ENCODE measurements around the gene TSBP1. TPM values are rescaled to one million over a fixed set of nuclear protein-coding genes. Genes with fewer than 3 reads are reported as not detected.

The TSBP1 gene
- total and polyA plus RNA-seq, 2 of the 13 experiments (the other 11 are each of a cell fraction or from before 2014, with no cell fraction given): not detected

DNA sequence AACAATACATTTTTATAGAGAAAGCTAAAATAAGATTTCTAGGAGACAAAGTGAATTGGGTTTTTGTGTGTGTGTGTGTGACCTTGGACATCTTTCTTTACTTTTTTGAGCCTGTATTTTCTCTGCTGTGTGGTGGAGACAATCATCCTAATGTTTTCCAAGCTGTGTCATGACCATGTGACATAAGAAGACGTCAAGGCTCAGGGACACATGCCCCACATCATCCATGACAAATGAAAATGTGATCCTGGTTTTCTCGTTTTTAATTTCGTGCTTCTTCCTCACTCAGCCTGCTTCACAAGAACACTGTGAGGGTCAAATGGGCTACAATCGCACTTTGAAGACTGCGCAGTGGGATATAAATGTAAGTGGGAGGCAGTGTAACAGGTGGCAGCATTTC lies 39.2 kb upstream of the TSBP1 start:
- H3K4me2 ChIP-seq (ENCODE audit: low read depth, low read length): no peak overlapping the region
- no TSS peak for BruUV-seq (replicated peaks)

DNA sequence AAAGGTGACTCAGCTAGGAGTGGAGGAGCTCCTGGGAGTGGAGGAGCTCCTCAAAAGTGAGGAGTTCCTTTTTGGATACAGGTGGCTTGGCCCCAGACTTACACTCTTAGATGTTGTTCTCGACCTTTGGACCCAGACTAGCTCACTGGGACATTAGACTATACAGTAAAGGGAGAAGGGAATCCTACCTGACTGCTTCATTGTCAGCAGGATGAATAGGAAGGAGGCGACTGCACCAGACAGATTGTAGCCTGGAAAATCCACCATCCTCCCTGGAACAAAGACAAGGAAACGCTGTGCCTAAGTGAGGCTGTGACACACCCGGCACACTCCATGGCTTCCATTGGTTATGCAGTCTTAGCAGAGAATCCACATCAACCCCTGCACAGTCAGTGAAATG lies 35.2 kb upstream of the TSBP1 start, which contains the start of gene BTNL2:
Gene BTNL2 (minus strand): TSS at position 325 of the 400 bp plus-strand sequence. CDS start 58 bp downstream, at position 267.
- BruUV-seq (replicated peaks): no TSS peak
- in situ Hi-C loops (cut with HindIII; ENCODE audit: extremely low pct_ligation_motif_present, low pct_unique_long_range_greater_than_20kb): no loop called here
- POLR2A ChIA-PET: no interaction called here

More for the DNA sequence above, 39.2 kb upstream of the TSBP1 start:
- 24% methylated on average over 5 of the region's 5 CpGs for WGBS (ENCODE audit: low lambda C conversion rate)
- intact Hi-C loops (cut with micrococcal nuclease; ENCODE audit: unreplicated experiment) (no loop called here), in situ Hi-C loops (cut with HindIII; ENCODE audit: extremely low pct_ligation_motif_present, low pct_unique_long_range_greater_than_20kb) (loop anchor here (5.0 kb wide), 1 partner anchor 386 kb away; no protein-coding TSS in a partner anchor)
- FAIRE-seq (no peak), ATAC-seq (no peak), DNase-seq (ENCODE audit: low spot score) (no peak)
- TF ChIP-seq PITX1 (CRISPR knock-in tag; IDR thresholded peaks at IDR 0.05) (no peak), POLR2AphosphoS5 (IDR thresholded peaks at IDR 0.05; ENCODE audit: low read depth, low read length) (no peak), ZNF766 (CRISPR knock-in tag; IDR thresholded peaks at IDR 0.05; ENCODE audit: borderline replicate concordance) (no peak), SP1 (IDR thresholded peaks at IDR 0.05) (no peak), SP1 (CRISPR knock-in tag; IDR thresholded peaks at IDR 0.05) (no peak), KDM6A (CRISPR knock-in tag; IDR thresholded peaks at IDR 0.05; ENCODE audit: low read depth) (no peak), NCOA2 (CRISPR knock-in tag; IDR thresholded peaks at IDR 0.05) (no peak), KDM5A (IDR thresholded peaks at IDR 0.05; ENCODE audit: borderline replicate concordance, low read length) (no peak)
- Histone ChIP-seq H3K27ac (ENCODE audit: extremely low read length, insufficient read depth, low read length) (no peak overlapping the region), H3K4me1 (ENCODE audit: insufficient read depth, low read length) (no peaks in the 10 kb centered on the region), H3K9me3 (ENCODE audit: low read length) (no peaks in the 10 kb centered on the region), H4K20me1 (ENCODE audit: insufficient read depth, low read length) (no peaks in the 10 kb centered on the region), H3K9ac (ENCODE audit: insufficient read depth, low read depth, low read length) (no peak overlapping the region), H3K36me3 (replicated peaks in 1 of 2; ENCODE audit: control insufficient read depth in 1 of 2, insufficient read depth in 2 of 2, low read length in 2 of 2) (no peaks in the 10 kb centered on the region), H3K27me3 (ENCODE audit: control insufficient read depth in 1 of 2, insufficient read depth in 2 of 2, low read length in 2 of 2) (peaks cover 5 to 45% of the 10 kb centered on the region in 2 experiments; a peak in 4 of 5 replicates), H3K79me2 (ENCODE audit: insufficient read depth, low read length) (no peaks in the 10 kb centered on the region), H2AFZ (ENCODE audit: low read length) (no peak overlapping the region), H3K4me3 (replicated peaks in 1 of 3; ENCODE audit: insufficient read depth in 1 of 3, low read depth in 2 of 3, low read length in 3 of 3) (no peak overlapping the region)
- ChIA-PET POLR2A (no interaction called here), CTCF (ENCODE audit: low intra/inter-chr PET ratio, low total read pairs) (no interaction called here)

More for the DNA sequence above, 35.2 kb upstream of the TSBP1 start, which contains the start of gene BTNL2:
- FAIRE-seq (no peak), DNase-seq (ENCODE audit: low spot score) (no peak), ATAC-seq (no peak)
- Histone ChIP-seq H3K9me3 (ENCODE audit: low read length) (no peaks in the 10 kb centered on the region), H3K4me2 (ENCODE audit: low read depth, low read length) (no peak within 1 kb of the TSS), H3K4me1 (ENCODE audit: insufficient read depth, low read length) (no peaks in the 10 kb centered on the region), H3K4me3 (replicated peaks in 1 of 3; ENCODE audit: insufficient read depth in 1 of 3, low read depth in 2 of 3, low read length in 3 of 3) (no peak within 1 kb of the TSS), H3K27ac (ENCODE audit: extremely low read length, insufficient read depth, low read length) (no peak within 1 kb of the TSS), H2AFZ (ENCODE audit: low read length) (no peak within 1 kb of the TSS), H3K36me3 (replicated peaks in 1 of 2; ENCODE audit: control insufficient read depth in 1 of 2, insufficient read depth in 2 of 2, low read length in 2 of 2) (no peaks in the 10 kb centered on the region), H3K9ac (ENCODE audit: insufficient read depth, low read depth, low read length) (no peak within 1 kb of the TSS), H3K79me2 (ENCODE audit: insufficient read depth, low read length) (no peaks in the 10 kb centered on the region), H3K27me3 (ENCODE audit: control insufficient read depth in 1 of 2, insufficient read depth in 2 of 2, low read length in 2 of 2) (peaks cover 0 to 39% of the 10 kb centered on the region in 2 experiments; a peak in 2 of 5 replicates), H4K20me1 (ENCODE audit: insufficient read depth, low read length) (no peaks in the 10 kb centered on the region)
- intact Hi-C loops (cut with micrococcal nuclease; ENCODE audit: unreplicated experiment): no loop called here
- CTCF ChIA-PET (ENCODE audit: low intra/inter-chr PET ratio, low total read pairs): no interaction called here
- TF ChIP-seq, protein P1, sequence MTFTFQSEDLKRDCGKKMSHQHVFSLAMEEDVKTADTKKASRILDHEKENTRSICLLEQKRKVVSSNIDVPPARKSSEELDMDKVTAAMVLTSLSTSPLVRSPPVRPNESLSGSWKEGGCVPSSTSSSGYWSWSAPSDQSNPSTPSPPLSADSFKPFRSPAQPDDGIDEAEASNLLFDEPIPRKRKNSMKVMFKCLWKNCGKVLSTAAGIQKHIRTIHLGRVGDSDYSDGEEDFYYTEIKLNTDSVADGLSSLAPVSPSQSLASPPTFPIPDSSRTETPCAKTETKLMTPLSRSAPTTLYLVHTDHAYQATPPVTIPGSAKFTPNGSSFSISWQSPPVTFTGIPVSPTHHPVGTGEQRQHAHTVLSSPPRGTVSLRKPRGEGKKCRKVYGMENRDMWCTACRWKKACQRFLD (CRISPR knock-in tag; IDR thresholded peaks at IDR 0.05; ENCODE audit: borderline replicate concordance): no peak
- no peak for TF ChIP-seq ZNF761 (CRISPR knock-in tag; conservative IDR thresholded peaks at IDR 0.05)
- 22% methylated on average over 4 of the region's 4 CpGs for WGBS (ENCODE audit: low lambda C conversion rate)

Data from HepG2 (cell line).